Measurements from ENCODE around the gene BHLHA15. TPM values are rescaled to one million over a fixed set of nuclear protein-coding genes. Genes with fewer than 3 reads are reported as not detected.

The BHLHA15 gene
- total RNA-seq, 2 donors from 2014 or later: 0.67 to 2.4 TPM

DNA sequence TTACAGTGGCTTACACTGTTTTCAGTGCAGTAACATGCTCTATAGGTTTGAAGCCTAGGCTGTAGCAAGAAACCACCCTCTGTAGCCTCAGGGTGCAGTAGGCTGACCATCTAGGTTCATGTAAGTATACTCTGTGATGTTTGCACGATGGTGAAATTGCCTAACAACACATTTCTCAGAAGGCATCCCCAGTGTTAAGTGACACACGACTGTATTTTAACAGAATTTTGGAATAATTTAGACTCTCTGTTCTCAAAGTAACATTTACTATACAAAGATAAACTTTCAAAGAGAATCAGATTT lies 44.6 kb upstream of the BHLHA15 start:
- Histone ChIP-seq H3K4me1 (peaks cover 6% of the 10 kb centered on the region), H3K9me3 (no peaks in the 10 kb centered on the region), H3K27ac (no peak overlapping the region), H3K36me3 (peaks cover 3% of the 10 kb centered on the region), H3K9ac (ENCODE audit: low read depth in 2 of 2, low read length in 2 of 2) (no peak overlapping the region), H3K27me3 (no peaks in the 10 kb centered on the region), H3K4me3 (no peak overlapping the region)
- intact Hi-C loops (cut with DNase I): loop anchor here (5.0 kb wide), 1 partner anchor 59 kb away; the partner anchor contains the start of gene LMTK2
- DNase-seq: no peak
- TF ChIP-seq CTCF (IDR thresholded peaks at IDR 0.05): no peak

GRCh38 chr7:98167653-98168052 lies 43.6 kb upstream of the BHLHA15 start:
- Histone ChIP-seq H3K36me3 (peaks cover 7% of the 10 kb centered on the region), H3K9ac (ENCODE audit: low read depth in 2 of 2, low read length in 2 of 2) (no peak overlapping the region), H3K9me3 (no peaks in the 10 kb centered on the region), H3K4me1 (peaks cover 6% of the 10 kb centered on the region), H3K27me3 (no peaks in the 10 kb centered on the region), H3K27ac (no peak overlapping the region), H3K4me3 (no peak overlapping the region)
- TF ChIP-seq CTCF (IDR thresholded peaks at IDR 0.05): no peak
- no peak for DNase-seq
- intact Hi-C loops (cut with DNase I): loop anchor here (2.0 to 5.0 kb wide), 2 partner anchors 60 to 147 kb away; partner anchors contain the start of gene LMTK2

DNA sequence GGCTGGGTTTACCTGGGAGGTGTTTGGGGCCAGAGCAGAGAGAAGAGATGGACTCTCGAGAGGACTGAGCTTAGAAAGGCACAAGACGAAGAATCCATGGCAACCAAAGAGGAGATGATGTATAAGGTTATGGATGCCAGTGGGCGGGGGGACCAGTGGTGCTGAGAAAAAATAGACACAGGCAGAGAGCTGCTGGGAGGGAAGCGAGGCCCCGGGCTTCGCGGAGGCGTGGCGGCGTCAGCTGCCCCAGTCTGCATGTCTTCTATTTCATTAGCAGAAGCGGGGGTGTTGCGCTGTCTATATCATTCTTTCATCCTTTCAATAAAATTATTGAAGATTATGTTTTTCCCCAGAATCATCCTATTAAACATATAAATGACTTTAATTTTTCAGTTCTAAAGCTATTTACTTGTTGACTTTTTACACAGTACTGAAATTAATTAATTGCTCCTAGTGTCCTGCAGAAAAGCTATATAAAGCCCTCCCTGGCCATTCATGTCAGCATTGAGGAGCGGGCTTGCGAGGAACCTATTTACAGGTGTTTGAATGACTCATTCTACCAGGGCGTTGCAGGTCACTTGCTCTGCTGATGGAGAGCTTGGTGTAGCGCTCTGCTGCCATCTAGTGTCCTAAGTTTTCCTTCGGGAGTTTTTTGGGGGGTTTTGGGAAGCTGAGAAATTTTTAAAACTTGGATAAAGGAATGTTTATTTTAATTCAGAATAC lies 42.9 kb upstream of the BHLHA15 start:
- H3K27me3 ChIP-seq: no peaks in the 10 kb centered on the region

GRCh38 chr7:98168904-98169621 lies 42.2 kb upstream of the BHLHA15 start:
- H3K27ac ChIP-seq: no peak overlapping the region
- no peak overlapping the region for H3K9ac ChIP-seq (ENCODE audit: low read depth in 2 of 2, low read length in 2 of 2)
- H3K27me3 ChIP-seq: no peaks in the 10 kb centered on the region
- TF ChIP-seq CTCF (IDR thresholded peaks at IDR 0.05): no peak
- H3K4me3 ChIP-seq: no peak overlapping the region
- H3K4me1 ChIP-seq: peaks cover 3% of the 10 kb centered on the region
- intact Hi-C loops (cut with DNase I): loop anchor here (2.0 to 5.0 kb wide), 2 partner anchors 62 to 148 kb away; partner anchors contain the start of gene LMTK2
- H3K9me3 ChIP-seq: no peaks in the 10 kb centered on the region
- DNase-seq: no peak
- H3K36me3 ChIP-seq: peaks cover 7% of the 10 kb centered on the region

More for the DNA sequence above, 42.9 kb upstream of the BHLHA15 start:
- H3K36me3 ChIP-seq: peaks cover 7% of the 10 kb centered on the region
- DNase-seq: peak; percentile 73
- peak; percentile 86 for TF ChIP-seq CTCF (IDR thresholded peaks at IDR 0.05)
- no peak overlapping the region for H3K4me3 ChIP-seq
- peaks cover 6% of the 10 kb centered on the region for H3K4me1 ChIP-seq
- no peak overlapping the region for H3K27ac ChIP-seq
- intact Hi-C loops (cut with DNase I): loop anchor here (2.0 to 5.0 kb wide), 2 partner anchors 61 to 148 kb away; partner anchors contain the start of gene LMTK2
- H3K9ac ChIP-seq (ENCODE audit: low read depth in 2 of 2, low read length in 2 of 2): no peak overlapping the region
- H3K9me3 ChIP-seq: no peaks in the 10 kb centered on the region

DNA sequence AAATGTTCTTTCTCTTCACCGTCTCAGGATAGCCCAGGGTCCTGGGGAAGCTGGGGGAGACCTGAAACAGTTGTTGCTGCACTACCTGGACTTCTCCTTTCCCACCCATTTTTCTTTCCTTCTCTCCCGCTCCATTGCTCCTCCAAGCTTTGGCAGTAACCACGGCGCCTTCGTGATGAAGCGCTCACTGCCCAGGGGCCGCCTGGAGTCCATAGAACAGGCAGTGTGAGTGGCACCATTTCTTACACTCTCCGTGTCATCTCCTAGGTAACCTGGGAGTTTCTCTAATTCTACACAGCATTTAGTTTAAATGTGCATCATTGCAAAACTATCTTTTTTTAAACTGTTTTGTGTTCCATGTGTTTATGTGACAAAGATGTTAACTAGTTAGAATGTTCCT lies 40.3 kb upstream of the BHLHA15 start:
- intact Hi-C loops (cut with DNase I): no loop called here
- TF ChIP-seq CTCF (IDR thresholded peaks at IDR 0.05): no peak
- Histone ChIP-seq H3K9me3 (no peaks in the 10 kb centered on the region), H3K4me3 (no peak overlapping the region), H3K36me3 (peaks cover 12% of the 10 kb centered on the region), H3K27me3 (no peaks in the 10 kb centered on the region), H3K27ac (no peak overlapping the region), H3K9ac (ENCODE audit: low read depth in 2 of 2, low read length in 2 of 2) (no peak overlapping the region), H3K4me1 (no peaks in the 10 kb centered on the region)
- DNase-seq: no peak
